SK-N-MC (cell line): ENCODE data around the gene PPIL1.

Source experiments
- DNase-seq: peaks from one replicate; pipeline ENCODE4 v3.0.0-alpha.2; 2011; ENCODE audit warnings: low read depth, low spot score
- H3K27ac ChIP-seq: fragments of 200-600 bp; sonication (generic); 2 replicates; pipeline ENCODE4 v1.5.1; 2016; ENCODE audit warnings: mixed run types
- H3K36me3 ChIP-seq: fragments of 200-600 bp; sonication (generic); 2 replicates; pipeline ENCODE4 v1.6.1; 2017; ENCODE audit warnings: antibody characterized with exemption, low read length, mixed read lengths; ENCODE audit not compliant: insufficient read depth
- H3K4me3 ChIP-seq: fragments of 200-600 bp; sonication (generic); 2 replicates; pipeline ENCODE4 v1.5.1; 2016
- H3K9ac ChIP-seq: fragments of 200-600 bp; sonication (generic); 2 replicates; pipeline ENCODE4 v1.8.0; 2017; ENCODE audit warnings: mixed run types, mixed read lengths; ENCODE audit not compliant: insufficient read length
- H3K9me3 ChIP-seq: fragments of 200-600 bp; sonication (generic); 2 replicates; pipeline ENCODE4 v1.6.1; 2017; ENCODE audit warnings: low read depth, mild to moderate bottlenecking, antibody characterized with exemption, low read length, moderate library complexity, mixed read lengths
- EZH2 ChIP-seq: fragments of 200-600 bp; sonication (generic); IDR thresholded peaks from one replicate; pipeline ENCODE4 v1.6.1; 2017; ENCODE audit warnings: antibody characterized with exemption
- FOXP2 ChIP-seq: optimal IDR thresholded peaks from 2 replicates; pipeline ENCODE3; 2011; ENCODE audit warnings: mild to moderate bottlenecking, moderate library complexity; ENCODE audit not compliant: insufficient read depth; ENCODE audit errors: extremely low read length, control extremely low read depth
- POLR2AphosphoS5 ChIP-seq: IDR thresholded peaks from 2 replicates; pipeline ENCODE4 v1.6.1; 2012; ENCODE audit warnings: mild to moderate bottlenecking, low read depth, low read length, borderline replicate concordance

The PPIL1 gene

DNA sequence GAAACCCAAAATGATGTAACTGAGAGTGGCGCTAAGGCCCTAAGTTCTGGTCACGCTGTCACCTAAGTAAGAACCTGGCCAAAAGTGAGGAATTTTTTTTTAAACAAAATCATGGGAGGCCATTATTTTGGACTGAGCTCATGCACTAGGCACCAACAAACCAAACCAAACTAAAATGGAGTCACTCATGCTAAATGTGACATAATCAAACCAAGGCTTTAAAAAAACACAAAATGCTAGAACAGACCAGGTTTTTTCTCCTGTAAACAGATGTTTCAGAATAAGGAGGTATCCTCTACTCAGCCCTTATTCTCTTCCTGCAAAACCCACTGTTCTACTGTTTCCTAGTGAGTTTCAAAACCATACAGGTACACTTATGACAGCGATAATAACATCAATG lies 10.0 kb upstream of the PPIL1 start:
- H3K36me3 ChIP-seq: no peaks in the 10 kb centered on the region
- no peak overlapping the region for H3K4me3 ChIP-seq
- H3K27ac ChIP-seq: no peak overlapping the region
- 0 out of 2 replicates have a peak, but pooled peaks cover 2% of the 10 kb centered on the region for H3K9me3 ChIP-seq
- H3K9ac ChIP-seq: no peak overlapping the region
- DNase-seq: no peak
- no peak for TF ChIP-seq POLR2AphosphoS5
- TF ChIP-seq EZH2: no peak

DNA sequence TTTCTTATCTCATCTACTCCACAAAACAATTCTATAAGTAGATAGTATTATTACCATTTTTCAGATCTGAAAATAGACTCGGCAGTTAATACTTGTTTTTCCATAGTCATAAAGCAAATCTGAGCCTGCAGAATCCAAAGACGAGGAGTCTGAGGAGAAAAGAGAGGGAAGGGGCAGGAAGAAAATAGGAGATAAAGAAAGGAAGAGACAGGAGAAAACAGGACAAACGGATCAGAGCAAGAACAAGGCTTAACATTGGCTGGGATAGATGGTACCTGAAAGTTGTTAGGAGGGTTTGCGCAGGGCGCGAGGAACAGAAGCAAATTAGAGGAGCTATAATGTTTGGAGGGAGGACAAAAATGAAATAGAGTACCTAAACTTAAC lies 639 bp upstream of the PPIL1 start:
- no peak for DNase-seq
- peak overlapping the region; percentile 98 for H3K27ac ChIP-seq

DNA sequence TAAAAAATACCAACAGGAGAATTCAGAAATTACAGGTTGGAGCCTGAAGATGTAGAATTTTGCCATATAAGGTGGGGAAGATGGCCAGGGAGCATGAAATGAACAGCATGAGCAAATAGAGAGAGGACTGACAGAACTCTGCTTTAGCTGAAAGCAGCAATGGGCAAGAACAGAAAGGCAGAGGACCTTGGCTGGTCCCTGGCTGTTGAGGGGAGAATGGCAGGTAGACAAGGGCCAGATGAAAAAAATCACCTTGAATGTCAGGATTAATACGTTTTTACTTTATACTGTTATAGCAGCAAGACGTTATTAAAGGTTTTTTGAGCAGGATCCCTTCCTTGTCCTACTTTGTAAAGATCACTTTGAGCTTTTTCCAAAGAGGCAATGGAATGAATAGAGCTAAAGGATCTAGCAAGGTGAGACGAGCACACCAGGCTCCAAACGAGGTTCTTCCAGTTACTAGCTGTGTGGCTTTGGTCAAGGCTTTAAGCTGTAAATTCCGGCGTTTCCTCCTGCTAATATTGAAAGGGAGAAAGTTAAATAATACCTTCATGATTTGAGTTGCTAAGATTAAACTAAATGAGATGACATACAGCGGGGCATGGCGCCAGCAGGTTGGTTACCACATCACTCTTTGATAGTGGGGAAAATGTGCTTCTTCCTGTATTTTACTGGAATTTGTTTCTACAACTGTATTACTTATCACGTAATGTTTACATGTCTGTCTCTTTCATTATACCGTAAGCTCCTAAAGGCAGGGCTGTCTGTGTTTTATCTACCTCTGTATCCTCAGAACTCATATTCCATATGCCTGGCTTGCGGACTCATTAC lies 776 bp downstream of the PPIL1 start:
- Histone ChIP-seq H3K4me3 (peak overlapping the region; percentile 90), H3K36me3 (peaks cover 40% of the 10 kb centered on the region), H3K27ac (peak overlapping the region; percentile 98), H3K9ac (peak overlapping the region; percentile 98), H3K9me3 (no peaks in the 10 kb centered on the region)
- no peak for DNase-seq
- TF ChIP-seq FOXP2 (no peak), POLR2AphosphoS5 (no peak), EZH2 (no peak)

More for the DNA sequence above, 639 bp upstream of the PPIL1 start:
- Histone ChIP-seq H3K9ac (peak overlapping the region; percentile 98), H3K9me3 (no peaks in the 10 kb centered on the region), H3K4me3 (peak overlapping the region; percentile 90), H3K36me3 (peaks cover 27% of the 10 kb centered on the region)
- TF ChIP-seq POLR2AphosphoS5 (no peak), EZH2 (no peak), FOXP2 (no peak)

DNA sequence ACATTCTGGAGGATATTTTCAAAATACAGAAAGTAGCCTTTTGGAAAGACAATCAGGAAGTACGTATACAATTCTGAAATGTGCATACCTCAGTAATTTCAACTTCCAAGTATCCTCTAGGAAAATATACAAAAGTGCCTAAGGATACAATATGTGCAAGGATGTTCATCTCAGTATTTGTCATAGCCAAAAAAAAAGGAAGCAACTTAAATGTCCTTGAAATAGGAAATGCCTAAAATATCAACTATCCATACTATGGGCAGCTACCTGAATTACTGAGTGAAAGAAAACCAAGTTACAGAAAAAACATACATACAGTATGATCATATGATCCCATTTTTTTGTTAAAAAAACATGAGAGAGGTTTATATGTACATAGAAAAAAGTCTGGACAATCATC lies 1.5 kb downstream of the PPIL1 start:
- no peak overlapping the region for H3K27ac ChIP-seq
- peak overlapping the region; percentile 98 for H3K9ac ChIP-seq
- H3K36me3 ChIP-seq: peaks cover 44% of the 10 kb centered on the region
- TF ChIP-seq FOXP2: no peak
- TF ChIP-seq POLR2AphosphoS5: no peak
- TF ChIP-seq EZH2: no peak
- H3K4me3 ChIP-seq: peak overlapping the region; percentile 90
- no peak for DNase-seq
- H3K9me3 ChIP-seq: no peaks in the 10 kb centered on the region

DNA sequence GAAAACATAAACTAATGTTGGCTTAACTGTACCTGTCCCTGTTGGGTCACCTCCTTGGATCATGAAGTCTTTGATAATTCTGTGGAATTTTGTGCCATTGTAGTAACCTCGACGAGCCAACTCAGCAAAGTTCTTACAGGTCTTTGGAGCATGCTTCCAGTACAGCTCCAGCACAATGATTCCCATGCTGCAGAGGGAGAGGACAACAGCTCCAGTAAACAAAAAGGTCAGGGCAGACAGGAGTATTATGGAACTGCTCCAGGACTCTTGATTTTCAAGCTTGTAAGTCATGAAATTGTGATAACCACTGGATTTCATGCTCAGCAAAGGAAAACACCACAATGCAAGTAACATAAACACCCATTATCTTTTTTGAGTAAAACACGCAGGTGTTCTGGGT lies 2.9 kb downstream of the PPIL1 start:
- H3K27ac ChIP-seq: no peak overlapping the region
- TF ChIP-seq FOXP2: no peak
- no peak for TF ChIP-seq POLR2AphosphoS5
- TF ChIP-seq EZH2: no peak
- no peak overlapping the region for H3K9ac ChIP-seq
- DNase-seq: no peak
- H3K9me3 ChIP-seq: no peaks in the 10 kb centered on the region
- H3K36me3 ChIP-seq: peaks cover 58% of the 10 kb centered on the region
- H3K4me3 ChIP-seq: no peak overlapping the region

DNA sequence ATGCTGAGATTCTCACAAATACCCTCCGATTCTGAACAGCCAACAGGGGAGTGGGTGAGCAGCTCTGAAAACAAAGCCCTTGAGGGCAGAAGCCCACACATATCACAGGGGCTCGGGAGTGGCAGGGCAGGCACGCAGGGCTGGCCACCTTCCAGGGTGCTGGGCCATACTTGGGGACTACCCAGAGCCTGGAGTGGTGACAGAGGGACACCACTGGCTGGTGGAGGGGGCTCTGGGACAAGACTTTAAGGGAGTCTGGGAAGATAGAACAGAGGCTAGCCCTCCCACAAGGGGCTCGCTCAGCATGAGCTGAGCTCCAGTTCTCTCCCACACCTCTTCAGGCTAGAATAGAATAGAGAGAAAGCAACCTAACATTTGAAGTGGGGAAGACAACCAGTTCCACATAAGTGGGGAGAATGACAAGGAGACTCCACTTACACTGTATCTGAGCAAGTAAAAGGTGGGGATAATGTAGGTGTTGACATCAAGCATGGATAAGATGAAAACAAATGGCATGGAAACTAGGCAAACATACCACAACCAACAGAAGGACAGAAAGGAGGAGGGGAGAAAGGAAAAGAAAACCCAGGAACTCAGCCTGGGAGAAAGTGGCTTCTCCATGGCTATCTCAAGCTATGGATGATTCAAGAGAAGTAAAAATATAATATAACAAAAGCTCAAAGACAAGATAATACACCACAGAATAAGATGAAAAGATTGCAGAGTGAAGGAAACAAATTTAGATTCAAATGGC lies 7.0 kb downstream of the PPIL1 start:
- H3K9ac ChIP-seq: no peak overlapping the region
- TF ChIP-seq POLR2AphosphoS5 (no peak), FOXP2 (no peak), EZH2 (no peak)
- H3K36me3 ChIP-seq: peaks cover 90% of the 10 kb centered on the region
- no peaks in the 10 kb centered on the region for H3K9me3 ChIP-seq
- no peak overlapping the region for H3K27ac ChIP-seq
- H3K4me3 ChIP-seq: no peak overlapping the region
- no peak for DNase-seq

DNA sequence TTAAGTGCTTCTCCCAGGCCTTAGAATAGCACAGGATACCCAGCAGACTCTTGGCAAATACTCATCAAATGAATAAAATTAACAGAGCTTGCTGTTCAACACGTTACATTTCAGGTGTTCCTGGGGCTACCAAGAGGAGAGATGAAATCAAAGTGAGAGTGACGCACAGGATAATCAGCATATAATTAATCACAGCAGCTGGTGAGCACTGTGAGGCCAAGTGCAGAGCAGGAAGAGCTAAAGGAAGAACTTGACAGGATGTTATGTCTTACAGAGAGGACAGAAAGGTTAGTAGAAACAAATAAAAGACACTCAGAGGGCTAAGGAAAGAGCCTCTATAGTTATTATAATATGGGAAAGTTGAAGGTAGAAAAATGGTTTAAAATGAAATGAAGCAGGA lies 8.8 kb downstream of the PPIL1 start:
- Histone ChIP-seq H3K9ac (no peak overlapping the region), H3K4me3 (no peak overlapping the region), H3K27ac (no peak overlapping the region), H3K36me3 (peaks cover 89% of the 10 kb centered on the region), H3K9me3 (no peaks in the 10 kb centered on the region)
- TF ChIP-seq EZH2: no peak
- DNase-seq: no peak

DNA sequence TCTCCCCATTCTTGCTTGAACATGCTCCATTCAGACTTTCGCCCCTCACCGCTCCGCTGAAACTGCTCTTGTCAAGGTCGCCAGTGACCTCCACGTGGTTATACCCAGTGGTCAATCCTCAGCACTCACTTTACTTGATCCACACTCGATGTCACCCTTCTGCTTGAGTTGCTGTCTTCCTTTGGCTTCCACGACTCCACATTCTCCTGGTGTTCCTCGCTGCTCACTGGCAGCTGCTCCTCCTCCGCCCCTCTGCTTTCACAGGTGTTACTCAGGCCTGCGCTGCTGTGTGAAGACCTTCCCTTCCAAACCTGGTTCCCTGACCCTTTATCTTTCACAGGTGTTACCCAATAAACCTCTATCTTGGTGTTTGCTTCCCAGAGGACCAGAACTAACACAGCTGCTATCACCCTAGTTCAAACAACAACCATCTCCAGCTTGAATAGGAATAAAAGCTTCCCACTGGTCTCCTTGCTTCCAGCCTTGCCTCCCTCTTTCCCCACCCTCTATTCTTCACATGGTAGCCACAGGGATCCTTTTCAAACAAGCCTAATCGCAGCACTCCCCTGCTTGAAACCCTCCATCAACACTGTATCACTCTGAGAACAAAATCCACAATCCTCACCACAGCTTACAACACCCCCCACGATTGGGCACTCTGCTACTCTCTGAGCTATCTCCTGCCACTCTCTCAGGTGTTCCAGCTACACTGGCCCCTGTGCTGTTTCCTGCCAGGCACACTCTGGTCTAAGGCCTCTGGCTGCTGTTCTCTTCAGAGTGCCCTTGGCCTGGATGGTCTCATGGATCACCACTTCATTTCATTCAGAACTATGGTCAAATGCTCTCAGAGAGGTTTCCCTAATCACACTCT lies 10.7 kb downstream of the PPIL1 start:
- Histone ChIP-seq H3K9me3 (no peaks in the 10 kb centered on the region), H3K4me3 (no peak overlapping the region), H3K27ac (no peak overlapping the region), H3K36me3 (peaks cover 76% of the 10 kb centered on the region), H3K9ac (no peak overlapping the region)
- no peak for DNase-seq
- TF ChIP-seq POLR2AphosphoS5: no peak
- no peak for TF ChIP-seq EZH2
- no peak for TF ChIP-seq FOXP2
